Neutrophil (primary cell): ENCODE measurements around the gene SIGLEC12.

Source experiments
- H3K27ac ChIP-seq: fragments of 200-600 bp; sonication (generic); 2 replicates; pipeline ENCODE4 v1.5.1; 2016; ENCODE audit warnings: mild to moderate bottlenecking, moderate library complexity
- H3K27me3 ChIP-seq: fragments of 200-600 bp; sonication (generic); 2 replicates; pipeline ENCODE4 v1.6.0; 2016; ENCODE audit warnings: mild to moderate bottlenecking
- H3K36me3 ChIP-seq: fragments of 200-600 bp; sonication (generic); 2 replicates; pipeline ENCODE4 v1.5.1; 2017
- H3K4me1 ChIP-seq, 2 experiments: fragments of 200-600 bp in 1 of 2; sonication (generic) in 1 of 2; 1 replicate in 1 of 2; 2 replicates in 1 of 2; pipeline versions ENCODE4 v1.5.1 to v1.6.1; 2013 to 2016; ENCODE audit warnings: low read depth in 1 of 2, low read length in 1 of 2, mild to moderate bottlenecking in 1 of 2, moderate library complexity in 1 of 2; ENCODE audit not compliant: control insufficient read depth in 1 of 2, insufficient read depth in 1 of 2
- H3K4me3 ChIP-seq, 2 experiments: fragments of 200-600 bp in 1 of 2; sonication (generic) in 1 of 2; 1 replicate in 1 of 2; 2 replicates in 1 of 2; pipeline ENCODE4 v1.5.1; 2013 to 2016; ENCODE audit warnings: low read depth in 1 of 2, low read length in 1 of 2, mild to moderate bottlenecking in 1 of 2, moderate library complexity in 1 of 2
- H3K9me3 ChIP-seq: fragments of 200-600 bp; sonication (generic); 2 replicates; pipeline ENCODE4 v1.5.1; 2016
- TF ChIP-seq, protein P1 (sequence below): fragments of 200-600 bp; sonication (generic); IDR thresholded peaks from 2 replicates; pipeline ENCODE4 v1.5.1; 2016; ENCODE audit warnings: antibody characterized with exemption

SIGLEC12 gene

DNA sequence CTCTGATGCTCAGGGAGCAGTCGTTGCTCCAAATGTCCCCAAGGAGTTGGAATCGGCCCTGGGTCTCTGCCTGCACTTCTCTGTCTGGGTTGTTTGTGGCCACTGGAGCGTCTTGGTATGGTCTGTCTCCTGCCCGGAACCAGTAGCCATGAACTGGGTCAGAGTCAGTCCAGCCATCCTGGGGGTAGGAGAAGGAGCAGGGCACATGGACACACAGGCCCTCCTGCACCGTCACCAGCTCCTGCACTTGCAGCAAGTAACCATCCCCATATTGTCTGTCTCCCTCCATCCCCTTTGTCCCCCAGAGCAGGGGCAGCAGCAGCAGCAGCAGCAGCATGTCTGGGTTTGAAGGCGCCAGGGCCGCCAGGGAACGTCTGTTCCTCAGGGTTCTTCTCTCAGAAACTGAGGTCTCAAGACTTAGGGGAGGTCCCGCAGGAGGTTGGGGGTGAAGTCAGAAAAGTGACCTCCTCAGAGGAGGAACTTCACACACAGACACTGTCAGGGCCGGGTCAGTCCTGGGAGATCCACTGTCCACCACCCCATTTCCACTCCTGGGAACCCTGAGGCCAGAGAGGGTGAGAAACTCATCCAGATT, 43.5 kb downstream of the SIGLEC12 start, which contains the start of gene SIGLEC8:
Gene SIGLEC8, minus strand, starts transcription at position 404 of the 595 bp plus-strand sequence. Its CDS starts 67 bp downstream, at position 337.
- Histone ChIP-seq H3K27ac (no peak within 1 kb of the TSS), H3K27me3 (no peaks in the 10 kb centered on the region), H3K4me3 (no peak within 1 kb of the TSS), H3K36me3 (no peaks in the 10 kb centered on the region), H3K4me1 (peaks cover 52 to 54% of the 10 kb centered on the region in 2 experiments), H3K9me3 (no peaks in the 10 kb centered on the region)
- TF ChIP-seq, protein P1, sequence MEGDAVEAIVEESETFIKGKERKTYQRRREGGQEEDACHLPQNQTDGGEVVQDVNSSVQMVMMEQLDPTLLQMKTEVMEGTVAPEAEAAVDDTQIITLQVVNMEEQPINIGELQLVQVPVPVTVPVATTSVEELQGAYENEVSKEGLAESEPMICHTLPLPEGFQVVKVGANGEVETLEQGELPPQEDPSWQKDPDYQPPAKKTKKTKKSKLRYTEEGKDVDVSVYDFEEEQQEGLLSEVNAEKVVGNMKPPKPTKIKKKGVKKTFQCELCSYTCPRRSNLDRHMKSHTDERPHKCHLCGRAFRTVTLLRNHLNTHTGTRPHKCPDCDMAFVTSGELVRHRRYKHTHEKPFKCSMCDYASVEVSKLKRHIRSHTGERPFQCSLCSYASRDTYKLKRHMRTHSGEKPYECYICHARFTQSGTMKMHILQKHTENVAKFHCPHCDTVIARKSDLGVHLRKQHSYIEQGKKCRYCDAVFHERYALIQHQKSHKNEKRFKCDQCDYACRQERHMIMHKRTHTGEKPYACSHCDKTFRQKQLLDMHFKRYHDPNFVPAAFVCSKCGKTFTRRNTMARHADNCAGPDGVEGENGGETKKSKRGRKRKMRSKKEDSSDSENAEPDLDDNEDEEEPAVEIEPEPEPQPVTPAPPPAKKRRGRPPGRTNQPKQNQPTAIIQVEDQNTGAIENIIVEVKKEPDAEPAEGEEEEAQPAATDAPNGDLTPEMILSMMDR, result no peak

GRCh38 chr19:51457351-51458013, 44.1 kb downstream of the SIGLEC12 start:
- TF ChIP-seq, protein P1, result no peak
- Histone ChIP-seq H3K9me3 (no peaks in the 10 kb centered on the region), H3K27me3 (no peaks in the 10 kb centered on the region), H3K36me3 (no peaks in the 10 kb centered on the region), H3K4me1 (peaks cover 46 to 47% of the 10 kb centered on the region in 2 experiments), H3K4me3 (no peak overlapping the region), H3K27ac (no peak overlapping the region)

- Histone ChIP-seq H3K4me3 (no peak overlapping the region), H3K27ac (no peak overlapping the region), H3K4me1 (peaks cover 38 to 40% of the 10 kb centered on the region in 2 experiments), H3K27me3 (no peaks in the 10 kb centered on the region), H3K9me3 (no peaks in the 10 kb centered on the region), H3K36me3 (no peaks in the 10 kb centered on the region)
- TF ChIP-seq, protein P1, result no peak
These were observed 44.9 kb downstream of the SIGLEC12 start for GRCh38 chr19:51456541-51457290.

GRCh38 chr19:51450730-51451307, 50.8 kb downstream of the SIGLEC12 start:
- no peak overlapping the region for H3K27ac ChIP-seq
- no peaks in the 10 kb centered on the region for H3K36me3 ChIP-seq
- H3K4me3 ChIP-seq, result no peak overlapping the region
- no peaks in the 10 kb centered on the region for H3K4me1 ChIP-seq
- TF ChIP-seq, protein P1, result no peak
- H3K9me3 ChIP-seq, result no peaks in the 10 kb centered on the region
- H3K27me3 ChIP-seq, result peaks cover 35% of the 10 kb centered on the region

DNA sequence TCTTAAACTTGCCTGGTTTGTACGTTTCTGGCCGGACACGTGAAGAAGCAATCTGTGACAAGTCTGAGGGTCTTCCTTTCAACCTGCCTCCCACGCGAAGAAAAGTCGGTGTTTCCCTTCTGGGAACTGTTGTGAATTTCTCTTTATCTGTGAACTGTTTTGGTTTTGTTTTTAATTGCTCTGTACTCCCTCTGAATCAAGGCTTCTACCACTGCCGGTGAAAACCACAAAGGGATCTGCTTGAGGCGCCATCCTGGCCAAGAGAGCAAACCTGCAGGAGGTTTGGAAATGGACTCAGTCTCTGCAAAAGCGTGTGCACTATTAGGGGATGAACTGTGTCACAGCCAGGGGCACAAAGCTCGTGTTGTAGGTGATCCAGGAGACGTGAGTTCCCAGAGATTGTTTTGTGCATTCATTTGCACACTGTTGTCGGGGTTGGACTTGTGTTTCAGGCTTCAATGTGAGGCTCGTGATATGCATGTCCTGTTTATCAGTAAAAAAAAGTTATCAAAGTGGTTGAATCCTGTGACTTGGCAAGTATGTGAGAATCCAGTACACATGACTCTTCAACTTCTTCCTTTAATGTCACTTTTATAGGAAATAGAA, 53.1 kb downstream of the SIGLEC12 start:
- no peaks in the 10 kb centered on the region for H3K9me3 ChIP-seq
- peaks cover 35% of the 10 kb centered on the region for H3K27me3 ChIP-seq
- H3K27ac ChIP-seq, result no peak overlapping the region
- no peak overlapping the region for H3K4me3 ChIP-seq
- TF ChIP-seq, protein P1, result no peak
- no peaks in the 10 kb centered on the region for H3K36me3 ChIP-seq
- H3K4me1 ChIP-seq, result no peaks in the 10 kb centered on the region
